NCI-H345 treated with DMSO at 0.1 percent for 48 hours (cell line): ENCODE measurements around the gene SLC9B1.

ENCODE experiments used
- DNase-seq: peaks from one replicate; lab custom pipeline; 2025; ENCODE audit not compliant: unreplicated experiment; lab: John Stamatoyannopoulos, UW

The SLC9B1 gene

DNA sequence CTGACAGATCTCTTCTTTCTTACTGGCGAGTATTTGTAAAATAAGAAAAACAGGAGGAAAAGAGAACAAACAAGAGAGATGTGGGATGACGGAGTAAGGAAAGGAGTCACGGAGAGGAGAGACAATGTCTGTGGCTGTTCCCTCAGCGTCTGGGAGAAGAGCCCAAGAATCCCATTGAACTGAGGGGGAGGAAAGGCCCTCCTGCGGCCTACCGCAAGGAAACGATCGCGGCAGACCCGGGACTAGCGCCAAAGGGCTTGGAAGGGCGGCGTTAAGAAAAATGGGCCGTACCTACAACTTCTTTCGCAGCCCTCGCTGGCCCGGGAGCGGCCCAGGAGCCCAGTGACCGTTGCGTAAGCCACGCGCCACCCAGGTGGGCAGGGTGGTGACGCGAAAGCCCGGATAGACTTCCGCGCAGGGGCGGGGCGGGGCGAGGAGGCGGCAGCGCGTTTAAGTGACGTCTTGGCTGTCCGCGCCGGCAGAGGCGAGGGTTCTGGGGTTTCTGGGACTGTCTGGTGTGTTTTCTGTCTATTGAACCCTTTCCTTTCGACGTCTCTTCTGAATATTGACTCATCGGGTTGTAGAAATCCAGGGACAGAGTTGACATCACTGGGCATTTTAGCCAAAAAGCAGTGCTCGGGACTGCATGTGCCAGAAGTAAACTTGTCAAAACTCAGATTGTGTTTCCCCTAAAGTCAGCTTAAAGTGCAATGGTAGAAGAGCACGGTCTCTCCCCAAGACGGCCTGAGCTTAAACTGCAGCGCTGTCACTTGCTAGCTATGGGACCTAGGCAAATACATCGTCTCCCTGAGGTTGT is at the start of gene SLC9B1:
SLC9B1 (minus strand) TSS at position 398 of the 817 bp plus-strand sequence. CDS start 27,994 bp downstream, outside the sequence.
- peak; percentile 60 for DNase-seq

DNA sequence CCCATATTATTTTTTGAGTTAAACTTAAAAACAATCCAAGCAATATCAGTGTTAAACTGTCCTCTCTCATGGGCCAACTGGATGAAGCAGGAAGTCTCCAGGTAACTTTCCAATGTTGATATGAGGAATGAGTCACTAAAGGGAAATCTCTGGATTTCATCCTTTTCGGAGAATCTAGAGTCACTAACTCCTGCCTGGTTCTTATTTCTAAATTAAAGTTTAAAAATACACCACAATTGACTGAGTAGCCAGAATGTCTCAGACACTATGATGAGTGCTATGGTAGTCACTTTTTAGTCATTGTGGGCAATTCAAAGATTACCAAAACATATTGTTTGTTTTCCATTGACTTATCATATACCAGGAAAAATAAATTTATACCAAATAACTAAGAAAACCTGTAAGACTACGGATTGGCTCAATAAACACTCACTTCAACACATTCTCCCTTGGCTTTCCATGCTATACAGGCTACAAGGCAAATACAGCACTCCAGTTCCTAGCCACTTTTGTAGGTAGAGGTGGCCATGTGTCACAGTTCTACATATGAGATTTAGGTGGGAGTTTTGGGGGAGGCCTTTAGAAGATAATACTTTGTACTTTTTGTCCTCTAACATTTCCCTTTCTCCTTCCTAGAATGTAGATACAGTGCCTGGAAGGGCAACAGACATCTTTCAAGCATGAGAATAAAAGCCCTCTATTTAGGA is 48.5 kb upstream of the SLC9B1 start:
- DNase-seq: no peak

GRCh38 chr4:103060453-103061148 is 41.1 kb upstream of the SLC9B1 start:
- no peak for DNase-seq

DNA sequence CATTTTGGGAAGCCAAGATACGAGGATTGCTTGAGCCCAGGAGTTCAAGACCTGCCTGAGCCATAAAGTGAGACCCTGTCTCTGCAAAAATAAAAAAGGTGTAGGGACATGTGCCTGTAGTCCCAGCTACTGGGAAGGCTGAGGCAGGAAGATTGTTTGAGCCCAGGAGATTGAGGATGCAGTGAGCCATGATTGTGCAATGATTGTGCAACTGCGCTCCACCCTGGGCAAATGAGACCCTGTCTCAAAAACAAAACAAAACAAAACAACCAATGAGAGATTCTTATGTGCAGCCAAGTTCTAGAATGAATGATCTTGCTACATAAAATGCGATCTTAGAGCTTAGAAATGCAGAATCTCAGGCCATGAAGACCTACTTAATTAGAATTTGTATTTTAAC is 34.5 kb upstream of the SLC9B1 start:
- no peak for DNase-seq

DNA sequence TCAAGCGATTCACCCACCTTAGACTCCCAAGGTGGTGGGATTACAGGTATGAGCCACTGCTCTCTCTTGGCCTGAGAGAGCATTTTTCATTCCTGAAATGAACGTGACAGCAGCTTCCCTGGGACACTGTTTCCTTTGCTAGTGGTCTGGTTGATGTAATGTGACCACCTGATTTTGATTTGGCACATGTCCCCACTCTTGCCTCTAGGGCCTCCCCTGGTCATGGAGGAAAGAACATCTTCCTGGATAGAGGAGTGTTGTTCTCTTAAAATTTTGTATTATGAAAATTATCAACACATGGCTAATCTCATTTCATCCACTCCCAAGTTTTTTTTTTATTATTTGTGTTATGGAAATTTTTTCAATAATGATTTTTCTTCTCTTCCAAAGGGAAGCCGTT is 33.3 kb upstream of the SLC9B1 start:
- no peak for DNase-seq

- DNase-seq: no peak
Observed at GRCh38 chr4:103052145-103052544, 32.6 kb upstream of the SLC9B1 start.

DNA sequence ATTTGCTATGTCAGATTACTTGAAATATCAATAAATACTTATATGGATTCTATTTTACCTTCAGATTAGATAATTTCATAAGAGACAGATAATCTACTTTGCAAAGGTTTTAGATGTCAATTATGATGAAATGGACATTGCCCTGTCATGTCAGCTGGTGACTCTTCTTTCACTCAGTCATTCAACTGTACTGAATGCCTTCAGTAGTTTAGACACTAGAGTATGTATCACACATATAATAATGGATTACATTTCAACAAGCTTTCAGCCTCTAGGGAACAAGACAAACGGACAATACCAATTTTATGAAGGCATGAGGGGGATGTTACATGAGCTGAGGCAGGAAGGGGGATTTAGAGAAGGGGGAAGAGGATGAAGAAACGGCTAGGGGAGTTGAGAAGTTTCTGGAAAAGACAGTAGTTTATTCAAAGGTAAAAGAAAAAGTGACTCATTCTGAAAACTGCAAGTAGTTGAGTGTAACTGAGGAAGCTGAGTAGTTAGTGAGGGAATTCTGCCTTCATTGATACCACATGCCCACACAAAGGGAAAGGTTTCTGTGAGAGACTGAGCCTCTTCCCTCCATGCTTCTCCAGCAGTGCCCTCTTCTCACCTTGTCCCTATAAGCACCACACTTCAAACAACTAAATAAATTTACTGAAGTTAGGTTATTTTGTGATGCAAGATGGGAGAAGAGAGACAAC is 31.4 kb upstream of the SLC9B1 start:
- DNase-seq: no peak

DNA sequence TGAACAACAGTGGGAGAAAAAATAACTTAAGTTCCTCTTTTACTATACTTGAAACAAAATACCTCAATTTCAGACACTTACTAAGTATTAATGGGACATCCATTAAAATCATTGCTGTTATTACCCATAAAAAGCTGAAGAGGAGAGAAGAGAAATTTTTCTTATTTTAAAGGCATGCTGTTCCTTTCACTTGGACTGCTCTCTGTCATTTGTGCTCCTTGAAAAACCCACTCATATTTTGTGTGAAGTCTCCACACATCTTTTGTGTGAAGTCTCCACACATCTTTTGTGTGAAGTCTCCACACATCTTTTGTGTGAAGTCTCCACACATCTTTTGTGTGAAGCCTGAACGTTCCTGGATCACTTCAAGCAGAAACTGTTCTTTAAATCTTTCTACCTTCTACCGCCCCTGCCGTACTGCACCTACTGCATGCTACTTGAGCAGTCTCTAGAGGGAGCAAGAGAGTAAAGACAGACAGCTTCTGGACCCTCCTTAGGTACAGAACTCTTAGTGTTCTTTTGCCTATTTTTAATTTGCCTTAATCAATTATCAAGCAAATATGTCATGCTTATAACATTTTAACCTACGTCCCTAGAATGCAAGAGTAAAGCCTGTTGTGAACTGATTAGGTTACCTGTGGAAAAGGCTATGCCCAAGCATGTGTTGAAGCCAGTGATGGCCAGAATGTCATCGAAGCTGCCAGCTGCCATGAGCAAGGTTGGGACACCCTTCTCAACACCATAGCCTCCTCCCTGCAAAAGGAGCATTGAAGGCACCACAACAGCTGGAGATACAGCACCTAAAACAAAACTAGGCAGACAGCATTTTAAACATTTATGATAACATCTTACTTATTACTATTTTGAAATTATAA is 27.1 kb upstream of the SLC9B1 start:
- DNase-seq: peak; percentile 3

DNA sequence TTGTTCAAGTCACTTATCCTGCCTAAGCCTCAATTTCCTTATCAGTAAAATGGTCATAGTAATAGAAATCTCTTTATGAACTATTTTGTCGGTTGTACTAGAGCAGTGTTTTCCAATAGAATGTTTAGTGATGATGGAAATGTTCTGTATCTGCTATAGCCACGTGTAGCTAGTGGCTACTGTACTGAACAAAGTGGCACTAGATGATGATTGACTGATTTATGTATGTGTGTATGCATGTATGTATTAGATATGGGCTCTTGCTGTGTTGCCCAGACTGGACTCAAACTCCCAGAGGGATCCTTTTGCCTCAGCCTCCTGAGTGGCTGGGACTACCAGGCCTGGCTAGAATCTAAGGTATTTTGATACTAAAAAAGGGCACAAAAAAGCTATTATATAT is 24.7 kb upstream of the SLC9B1 start:
- no peak for DNase-seq

DNA sequence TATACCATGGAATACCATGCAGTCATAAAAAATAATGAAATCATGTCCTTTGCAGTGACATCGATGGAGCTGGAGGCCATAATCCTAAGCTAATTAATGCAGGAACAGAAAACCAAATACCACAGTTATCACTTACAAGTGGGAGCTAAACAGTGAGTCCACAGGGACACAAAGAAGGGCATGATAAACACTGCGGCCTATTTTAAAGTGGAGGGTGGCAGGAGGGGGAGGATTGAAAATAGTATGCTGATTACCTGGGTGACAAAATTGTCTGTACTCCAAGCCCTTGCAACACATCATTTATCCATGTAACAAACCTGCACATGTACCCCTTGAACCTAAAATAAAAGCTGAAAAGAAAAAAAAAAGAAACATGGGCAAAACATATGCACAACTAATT is 16.7 kb upstream of the SLC9B1 start:
- DNase-seq: no peak

DNA sequence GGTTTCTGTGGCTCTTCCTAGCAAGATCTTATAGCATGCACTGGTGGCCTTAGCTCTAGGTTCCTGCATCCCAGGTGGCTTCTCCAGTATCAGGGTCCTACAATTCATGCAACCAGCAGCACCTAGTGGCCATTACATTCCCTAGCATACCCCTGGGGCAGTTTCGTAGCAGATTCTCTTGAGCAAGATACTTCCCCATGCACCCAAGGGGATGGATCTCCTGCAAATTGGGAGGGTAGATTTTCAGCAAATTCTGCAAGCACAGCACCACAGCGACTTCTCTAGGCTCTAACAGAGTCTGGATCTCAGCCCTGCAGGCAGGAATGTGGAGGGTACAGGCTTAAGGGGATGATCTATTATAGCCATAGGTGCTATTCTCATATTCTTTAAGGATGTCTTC is 13.1 kb upstream of the SLC9B1 start:
- DNase-seq: no peak

DNA sequence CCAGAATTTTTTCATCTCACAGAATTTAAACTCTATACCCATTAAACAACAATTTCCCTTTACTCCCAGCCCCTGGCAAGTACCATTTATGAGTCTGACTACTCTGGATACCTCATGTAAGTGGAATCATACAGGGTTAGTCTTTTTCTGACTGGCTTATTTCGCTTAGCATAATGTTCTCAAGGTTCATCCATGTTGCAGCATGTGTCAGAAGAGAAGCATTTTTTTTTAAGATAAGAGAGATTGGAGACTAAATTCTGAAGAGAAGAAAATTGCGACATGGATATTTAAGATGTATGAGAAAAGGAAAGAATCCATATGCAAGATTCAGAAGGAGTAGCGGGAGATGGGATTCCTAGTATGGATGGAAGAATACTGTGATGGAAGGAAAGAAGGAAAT is 11.3 kb upstream of the SLC9B1 start:
- no peak for DNase-seq

DNA sequence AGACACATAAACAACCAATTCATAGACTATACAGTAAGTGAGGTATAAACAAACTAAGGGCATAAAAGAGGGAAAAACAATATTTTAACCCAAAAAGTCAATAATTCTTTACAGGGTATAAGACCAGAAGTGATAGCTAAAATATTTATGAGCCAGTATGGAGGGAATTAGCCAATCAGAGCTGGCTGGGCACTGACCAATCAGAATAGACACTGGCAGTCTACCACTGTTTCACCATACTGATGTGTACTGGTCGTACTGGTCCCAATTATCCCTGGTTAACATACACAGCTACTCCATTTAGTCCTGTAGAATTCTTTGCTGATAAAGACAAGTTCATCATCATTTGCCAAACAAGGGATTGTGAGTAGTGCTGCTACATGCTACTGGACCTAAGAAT is 9.8 kb upstream of the SLC9B1 start:
- no peak for DNase-seq

DNA sequence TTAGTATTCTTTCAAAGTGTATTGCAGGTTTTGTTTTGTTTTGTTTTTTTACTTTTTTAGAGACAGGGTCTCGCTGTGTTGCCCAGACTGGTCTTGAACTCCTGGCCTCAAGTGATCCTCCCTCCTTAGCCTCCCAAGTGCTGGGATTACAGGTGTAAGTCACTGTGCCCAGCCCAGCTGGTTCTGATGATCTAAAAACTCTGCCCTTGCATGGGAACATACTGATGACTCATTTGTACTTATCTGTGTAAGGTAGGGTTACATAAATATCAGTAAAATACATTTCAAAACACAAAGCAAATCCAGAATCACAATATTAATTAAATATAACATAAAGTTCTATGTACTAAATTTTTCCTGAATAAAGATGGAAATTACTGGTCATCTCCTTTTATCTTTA is 7.4 kb upstream of the SLC9B1 start:
- no peak for DNase-seq

- DNase-seq: no peak
Observed at GRCh38 chr4:103024996-103025395, 5.5 kb upstream of the SLC9B1 start.

GRCh38 chr4:103021120-103021519 is 1.6 kb upstream of the SLC9B1 start:
- DNase-seq: no peak

GRCh38 chr4:103018391-103019307 is 856 bp downstream of the SLC9B1 start:
- no peak for DNase-seq

GRCh38 chr4:103012551-103012950 is 7.0 kb downstream of the SLC9B1 start:
- DNase-seq: no peak

GRCh38 chr4:103012060-103012459 is 7.4 kb downstream of the SLC9B1 start:
- no peak for DNase-seq
